ENCODE measurements around the gene DCK.

GRCh38 chr4:70984106-70984505 lies 9.3 kb upstream of the DCK start:
- TF ChIP-seq EZH2phosphoT487 (IDR thresholded peaks at IDR 0.05; ENCODE audit: borderline replicate concordance, low read length) (no peak), EZH2 (IDR thresholded peaks at IDR 0.05; ENCODE audit: low read length, unreplicated experiment) (no peak)
